SU-DHL-6 (cell line): ENCODE data around the gene MST1R.

Experiments used
- CTCF ChIP-seq: fragments of 200-600 bp; sonication (generic); IDR thresholded peaks from one replicate; pipeline ENCODE4 v1.5.1; 2017; ENCODE audit warnings: antibody characterized with exemption, mild to moderate bottlenecking, low read length, moderate library complexity; ENCODE audit not compliant: insufficient read depth, poor library complexity, severe bottlenecking
- EZH2phosphoT487 ChIP-seq: fragments of 200-600 bp; sonication (generic), shearing (Covaris generic); conservative IDR thresholded peaks from 2 replicates; pipeline ENCODE4 v1.6.1; 2018; ENCODE audit warnings: mild to moderate bottlenecking, antibody characterized with exemption, low read length, moderate library complexity, mixed read lengths

- TF ChIP-seq CTCF (peak; percentile 91), EZH2phosphoT487 (no peak)
These were observed 64.4 kb downstream of the MST1R start for GRCh38 chr3:49839193-49839809.
